ENCODE results near the gene TKT. TPM values are rescaled to one million over a fixed set of nuclear protein-coding genes. Genes with fewer than 3 reads are reported as not detected.

The TKT gene
- total RNA-seq, 1 experiment from 2014 or later = 446 TPM

DNA sequence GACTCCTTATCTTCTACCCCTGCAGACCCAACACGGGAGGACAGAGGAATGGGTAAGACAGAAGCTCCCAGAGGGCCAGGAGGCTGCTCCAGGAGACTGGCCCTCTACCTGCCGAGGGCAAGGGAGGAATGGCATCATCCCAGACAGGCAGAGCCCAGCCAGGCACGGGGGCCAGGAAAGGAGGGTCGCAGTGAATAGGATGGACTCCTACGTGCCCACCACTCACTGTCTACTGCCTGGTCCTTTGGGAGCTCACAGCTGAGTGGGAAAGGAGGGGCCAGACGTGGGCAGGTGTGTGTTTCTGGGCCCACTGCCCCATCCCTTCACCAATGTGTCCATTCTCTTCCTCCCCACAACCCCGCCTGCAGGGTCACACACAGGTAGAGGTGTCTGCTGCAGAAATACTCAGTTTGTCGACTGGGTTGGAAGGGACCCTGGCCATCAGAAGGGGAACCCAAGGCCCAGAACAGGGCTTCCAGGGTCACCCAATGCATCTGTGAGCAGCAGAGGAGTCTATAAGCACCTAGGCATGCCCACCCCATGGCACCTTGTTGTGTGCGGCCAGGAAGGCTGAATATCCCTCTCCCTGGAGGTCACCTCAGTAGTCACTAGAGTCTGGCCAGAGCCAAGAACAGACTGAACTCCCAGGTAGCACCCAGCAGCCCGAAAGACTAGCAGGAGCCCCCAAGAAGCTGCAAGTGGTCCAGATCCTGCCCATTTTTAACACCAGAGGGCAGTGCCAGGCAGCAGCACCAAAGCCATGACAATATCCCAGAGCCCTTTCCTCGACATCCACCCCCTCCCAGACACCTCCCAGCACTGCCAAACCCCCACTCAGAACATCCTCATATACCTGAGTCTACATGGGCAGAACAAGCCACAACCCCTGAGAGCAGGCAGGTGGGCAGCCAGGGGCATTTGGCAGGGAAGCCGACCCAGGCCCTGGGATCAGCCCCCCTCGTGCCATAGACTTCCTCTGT lies 24.0 kb downstream of the TKT start:
- intact Hi-C loops (cut with micrococcal nuclease; ENCODE audit: unreplicated experiment) = no loop called here
- CTCF ChIA-PET = no interaction called here
- DNase-seq = no peak
- BruUV-seq (replicated peaks) = no TSS peak
- Mint-ChIP-seq H3K9me3 (ENCODE audit: low read depth, unreplicated experiment) (no peaks in the 10 kb centered on the region), H3K36me3 (ENCODE audit: insufficient read depth, unreplicated experiment) (peaks cover 76% of the 10 kb centered on the region), H3K27me3 (ENCODE audit: unreplicated experiment) (no peaks in the 10 kb centered on the region), H3K27ac (ENCODE audit: unreplicated experiment) (no peak overlapping the region), H3K4me1 (ENCODE audit: low read depth, unreplicated experiment) (peaks cover 24% of the 10 kb centered on the region), H3K4me3 (ENCODE audit: low read depth, unreplicated experiment) (no peak overlapping the region)
- TF ChIP-seq, protein P1, sequence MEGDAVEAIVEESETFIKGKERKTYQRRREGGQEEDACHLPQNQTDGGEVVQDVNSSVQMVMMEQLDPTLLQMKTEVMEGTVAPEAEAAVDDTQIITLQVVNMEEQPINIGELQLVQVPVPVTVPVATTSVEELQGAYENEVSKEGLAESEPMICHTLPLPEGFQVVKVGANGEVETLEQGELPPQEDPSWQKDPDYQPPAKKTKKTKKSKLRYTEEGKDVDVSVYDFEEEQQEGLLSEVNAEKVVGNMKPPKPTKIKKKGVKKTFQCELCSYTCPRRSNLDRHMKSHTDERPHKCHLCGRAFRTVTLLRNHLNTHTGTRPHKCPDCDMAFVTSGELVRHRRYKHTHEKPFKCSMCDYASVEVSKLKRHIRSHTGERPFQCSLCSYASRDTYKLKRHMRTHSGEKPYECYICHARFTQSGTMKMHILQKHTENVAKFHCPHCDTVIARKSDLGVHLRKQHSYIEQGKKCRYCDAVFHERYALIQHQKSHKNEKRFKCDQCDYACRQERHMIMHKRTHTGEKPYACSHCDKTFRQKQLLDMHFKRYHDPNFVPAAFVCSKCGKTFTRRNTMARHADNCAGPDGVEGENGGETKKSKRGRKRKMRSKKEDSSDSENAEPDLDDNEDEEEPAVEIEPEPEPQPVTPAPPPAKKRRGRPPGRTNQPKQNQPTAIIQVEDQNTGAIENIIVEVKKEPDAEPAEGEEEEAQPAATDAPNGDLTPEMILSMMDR (IDR thresholded peaks at IDR 0.05; ENCODE audit: unreplicated experiment) = no peak

DNA sequence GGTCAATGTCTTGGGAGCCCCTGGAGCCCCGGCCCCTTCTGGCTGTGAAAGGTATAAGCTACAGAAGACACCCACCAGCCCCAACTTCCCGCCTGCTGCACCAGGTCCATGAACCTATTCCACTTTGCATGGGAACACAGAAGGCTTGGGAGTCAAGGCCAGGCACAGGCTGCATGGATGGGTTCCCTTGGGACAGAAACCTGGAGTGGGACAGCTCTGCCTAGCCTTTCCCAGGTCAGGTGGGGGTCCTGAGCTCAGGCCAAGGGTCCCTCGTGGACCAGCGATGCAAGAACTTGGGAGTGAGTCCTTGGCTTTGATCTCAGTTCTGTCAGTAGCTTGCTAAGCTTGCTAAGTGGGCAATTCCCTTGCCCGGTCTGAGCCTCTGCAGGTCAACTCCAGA lies 25.0 kb downstream of the TKT start:
- Mint-ChIP-seq H3K36me3 (ENCODE audit: insufficient read depth, unreplicated experiment) (peaks cover 76% of the 10 kb centered on the region), H3K27me3 (ENCODE audit: unreplicated experiment) (no peaks in the 10 kb centered on the region), H3K27ac (ENCODE audit: unreplicated experiment) (no peak overlapping the region), H3K4me3 (ENCODE audit: low read depth, unreplicated experiment) (no peak overlapping the region), H3K4me1 (ENCODE audit: low read depth, unreplicated experiment) (peaks cover 18% of the 10 kb centered on the region), H3K9me3 (ENCODE audit: low read depth, unreplicated experiment) (no peaks in the 10 kb centered on the region)
- CTCF ChIA-PET = no interaction called here
- BruUV-seq (replicated peaks) = no TSS peak
- TF ChIP-seq, protein P1 (IDR thresholded peaks at IDR 0.05; ENCODE audit: unreplicated experiment) = no peak
- DNase-seq = no peak
- intact Hi-C loops (cut with micrococcal nuclease; ENCODE audit: unreplicated experiment) = no loop called here

DNA sequence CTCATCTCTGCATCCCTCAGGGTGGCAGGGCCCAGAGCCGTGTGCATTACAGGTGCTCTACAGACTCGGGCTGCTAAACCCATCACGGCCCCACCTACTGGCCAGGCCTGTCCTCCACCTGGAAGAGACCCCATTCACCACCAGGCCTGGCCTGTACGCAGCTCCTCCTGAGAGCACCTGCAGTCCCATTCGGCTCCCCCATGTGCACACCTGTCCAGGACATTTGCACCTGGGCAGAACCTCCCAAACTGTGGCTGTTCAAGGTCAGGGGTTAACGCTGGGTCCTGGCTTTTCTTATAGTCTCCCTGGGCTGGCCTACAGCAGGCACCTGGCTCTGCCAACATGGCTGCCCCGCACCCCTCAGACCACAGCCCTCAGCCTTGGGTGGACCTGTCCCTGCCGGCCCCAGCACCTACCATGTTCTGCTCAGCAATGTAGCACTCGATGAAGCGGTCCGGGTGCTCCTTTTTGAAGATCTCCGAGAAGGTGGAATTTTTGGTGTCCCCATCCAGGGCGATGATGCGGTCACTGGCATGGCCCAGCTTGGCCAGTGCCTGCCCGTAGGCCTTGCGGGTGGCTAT lies 25.7 kb downstream of the TKT start:
- no peaks in the 10 kb centered on the region for H3K27me3 Mint-ChIP-seq (ENCODE audit: unreplicated experiment)
- no peak overlapping the region for H3K4me3 Mint-ChIP-seq (ENCODE audit: low read depth, unreplicated experiment)
- H3K27ac Mint-ChIP-seq (ENCODE audit: unreplicated experiment) = no peak overlapping the region
- TF ChIP-seq, protein P1 (IDR thresholded peaks at IDR 0.05; ENCODE audit: unreplicated experiment) = peak; percentile 13
- no peaks in the 10 kb centered on the region for H3K9me3 Mint-ChIP-seq (ENCODE audit: low read depth, unreplicated experiment)
- no peak for DNase-seq
- intact Hi-C loops (cut with micrococcal nuclease; ENCODE audit: unreplicated experiment) = no loop called here
- no TSS peak for BruUV-seq (replicated peaks)
- CTCF ChIA-PET = no interaction called here
- peaks cover 12% of the 10 kb centered on the region for H3K4me1 Mint-ChIP-seq (ENCODE audit: low read depth, unreplicated experiment)
- peaks cover 78% of the 10 kb centered on the region for H3K36me3 Mint-ChIP-seq (ENCODE audit: insufficient read depth, unreplicated experiment)

DNA sequence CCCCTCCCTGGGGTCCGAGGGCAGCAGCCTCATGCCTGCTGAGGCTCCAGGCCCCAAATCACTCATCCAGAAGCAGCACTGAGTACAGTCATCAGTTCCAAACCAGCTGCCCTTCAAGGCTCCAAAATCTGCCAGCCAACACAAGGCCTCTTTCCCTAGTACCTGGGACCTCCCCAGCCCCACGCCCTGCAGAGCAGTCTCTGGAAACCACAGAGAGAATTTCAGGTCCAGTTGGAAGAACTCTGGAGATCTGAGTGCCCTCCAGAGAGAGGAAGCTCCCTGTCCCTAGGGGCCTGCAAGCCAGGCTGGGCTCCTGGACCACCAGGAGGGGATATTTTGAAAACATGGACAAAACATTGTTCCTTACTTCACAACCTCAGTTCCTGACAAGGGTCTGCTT lies 26.2 kb downstream of the TKT start:
- H3K36me3 Mint-ChIP-seq (ENCODE audit: insufficient read depth, unreplicated experiment) = peaks cover 77% of the 10 kb centered on the region
- no peak overlapping the region for H3K27ac Mint-ChIP-seq (ENCODE audit: unreplicated experiment)
- no peaks in the 10 kb centered on the region for H3K9me3 Mint-ChIP-seq (ENCODE audit: low read depth, unreplicated experiment)
- CTCF ChIA-PET = no interaction called here
- TF ChIP-seq, protein P1 (IDR thresholded peaks at IDR 0.05; ENCODE audit: unreplicated experiment) = no peak
- no peak overlapping the region for H3K4me3 Mint-ChIP-seq (ENCODE audit: low read depth, unreplicated experiment)
- no peak for DNase-seq
- no TSS peak for BruUV-seq (replicated peaks)
- H3K4me1 Mint-ChIP-seq (ENCODE audit: low read depth, unreplicated experiment) = peaks cover 8% of the 10 kb centered on the region
- no peaks in the 10 kb centered on the region for H3K27me3 Mint-ChIP-seq (ENCODE audit: unreplicated experiment)
- intact Hi-C loops (cut with micrococcal nuclease; ENCODE audit: unreplicated experiment) = no loop called here
